HEK293 (cell line): ENCODE measurements around the gene TANGO2.

Source experiments
- BCL6B ChIP-seq: fragments of 450-650 bp; formaldehyde crosslinking; IDR thresholded peaks from 2 replicates; pipeline ENCODE4 v1.5.1; 2017; ENCODE audit warnings: missing biosample characterization, missing genetic modification characterization
- IKZF3 ChIP-seq: fragments of 450-650 bp; IDR thresholded peaks from 2 replicates; pipeline ENCODE4 v1.5.0; 2018; ENCODE audit warnings: missing biosample characterization, mild to moderate bottlenecking, missing genetic modification characterization, moderate library complexity
- REPIN1 ChIP-seq: fragments of 450-650 bp; formaldehyde crosslinking; IDR thresholded peaks from 2 replicates; pipeline ENCODE4 v1.5.1; 2017; ENCODE audit warnings: missing biosample characterization, missing genetic modification characterization, low read depth
- TRIM28 ChIP-seq: IDR thresholded peaks from 2 replicates; pipeline ENCODE4 v1.6.1; 2011; ENCODE audit warnings: low read length, control low read depth, borderline replicate concordance
- YY1 ChIP-seq: fragments of 450-650 bp; formaldehyde crosslinking; IDR thresholded peaks from 2 replicates; pipeline ENCODE4 v1.5.1; 2018; ENCODE audit warnings: missing biosample characterization, missing genetic modification characterization
- ZBTB6 ChIP-seq: fragments of 450-650 bp; formaldehyde crosslinking; IDR thresholded peaks from 2 replicates; pipeline ENCODE4 v1.5.1; 2017; ENCODE audit warnings: missing biosample characterization, missing genetic modification characterization
- ZBTB8A ChIP-seq: fragments of 450-650 bp; formaldehyde crosslinking; IDR thresholded peaks from 2 replicates; pipeline ENCODE4 v1.5.1; 2016; ENCODE audit warnings: missing biosample characterization, missing genetic modification characterization
- ZFP37 ChIP-seq: fragments of 450-650 bp; formaldehyde crosslinking; IDR thresholded peaks from 2 replicates; pipeline ENCODE4 v1.5.1; 2016; ENCODE audit warnings: missing biosample characterization, missing genetic modification characterization
- ZNF138 ChIP-seq: fragments of 450-650 bp; formaldehyde crosslinking; IDR thresholded peaks from 2 replicates; pipeline ENCODE4 v1.5.1; 2016; ENCODE audit warnings: missing biosample characterization, missing genetic modification characterization, borderline replicate concordance
- ZNF214 ChIP-seq: fragments of 450-650 bp; formaldehyde crosslinking; IDR thresholded peaks from 2 replicates; pipeline ENCODE4 v1.5.1; 2017; ENCODE audit warnings: missing biosample characterization, mild to moderate bottlenecking, missing genetic modification characterization, borderline replicate concordance
- ZNF239 ChIP-seq: fragments of 450-650 bp; formaldehyde crosslinking; IDR thresholded peaks from 2 replicates; pipeline ENCODE4 v1.5.1; 2016; ENCODE audit warnings: missing biosample characterization, missing genetic modification characterization
- ZNF302 ChIP-seq: fragments of 450-650 bp; formaldehyde crosslinking; IDR thresholded peaks from 2 replicates; pipeline ENCODE4 v1.5.1; 2016; ENCODE audit warnings: missing biosample characterization, missing genetic modification characterization, low read depth
- ZNF335 ChIP-seq: fragments of 450-650 bp; formaldehyde crosslinking; conservative IDR thresholded peaks from 2 replicates; pipeline ENCODE4 v1.5.1; 2016; ENCODE audit warnings: missing biosample characterization, missing genetic modification characterization
- ZNF354C ChIP-seq: fragments of 450-650 bp; formaldehyde crosslinking; IDR thresholded peaks from 2 replicates; pipeline ENCODE4 v1.5.1; 2016; ENCODE audit warnings: missing biosample characterization, missing genetic modification characterization, low read depth, borderline replicate concordance
- ZNF366 ChIP-seq: fragments of 450-650 bp; formaldehyde crosslinking; conservative IDR thresholded peaks from 2 replicates; pipeline ENCODE4 v1.5.1; 2016; ENCODE audit warnings: missing biosample characterization, missing genetic modification characterization
- ZNF623 ChIP-seq: fragments of 450-650 bp; formaldehyde crosslinking; IDR thresholded peaks from 2 replicates; pipeline ENCODE4 v1.5.1; 2016; ENCODE audit warnings: missing biosample characterization, missing genetic modification characterization
- ZNF660 ChIP-seq: fragments of 450-650 bp; IDR thresholded peaks from 2 replicates; pipeline ENCODE4 v1.5.1; 2018; ENCODE audit warnings: missing biosample characterization, mild to moderate bottlenecking, missing genetic modification characterization
- ZNF664 ChIP-seq: fragments of 450-650 bp; formaldehyde crosslinking; IDR thresholded peaks from 2 replicates; pipeline ENCODE4 v1.5.1; 2016; ENCODE audit warnings: missing biosample characterization, missing genetic modification characterization
- ZNF707 ChIP-seq: fragments of 450-650 bp; formaldehyde crosslinking; IDR thresholded peaks from 2 replicates; pipeline ENCODE4 v1.5.1; 2016; ENCODE audit warnings: missing biosample characterization, missing genetic modification characterization
- ZNF785 ChIP-seq: fragments of 450-650 bp; formaldehyde crosslinking; IDR thresholded peaks from 2 replicates; pipeline ENCODE4 v1.5.1; 2016; ENCODE audit warnings: missing biosample characterization, missing genetic modification characterization
- ZNF843 ChIP-seq: fragments of 450-650 bp; formaldehyde crosslinking; IDR thresholded peaks from 2 replicates; pipeline ENCODE4 v1.5.1; 2016; ENCODE audit warnings: missing biosample characterization, missing genetic modification characterization
- TF ChIP-seq, protein P1 (sequence below): fragments of 450-650 bp; formaldehyde crosslinking; conservative IDR thresholded peaks from 2 replicates; pipeline ENCODE4 v1.5.1; 2016; ENCODE audit warnings: low read depth, missing biosample characterization, missing genetic modification characterization
- TF ChIP-seq, protein P2 (sequence below): fragments of 450-650 bp; formaldehyde crosslinking; IDR thresholded peaks from 2 replicates; pipeline ENCODE4 v1.5.1; 2016; ENCODE audit warnings: missing biosample characterization, missing genetic modification characterization
- TF ChIP-seq, protein P3 (sequence below): fragments of 450-650 bp; formaldehyde crosslinking; IDR thresholded peaks from 2 replicates; pipeline ENCODE4 v1.5.1; 2016; ENCODE audit warnings: missing biosample characterization, missing genetic modification characterization
- TF ChIP-seq, protein P4 (sequence below): fragments of 450-650 bp; formaldehyde crosslinking; IDR thresholded peaks from 2 replicates; pipeline ENCODE4 v1.5.1; 2017; ENCODE audit warnings: missing biosample characterization, missing genetic modification characterization

TANGO2 gene

DNA sequence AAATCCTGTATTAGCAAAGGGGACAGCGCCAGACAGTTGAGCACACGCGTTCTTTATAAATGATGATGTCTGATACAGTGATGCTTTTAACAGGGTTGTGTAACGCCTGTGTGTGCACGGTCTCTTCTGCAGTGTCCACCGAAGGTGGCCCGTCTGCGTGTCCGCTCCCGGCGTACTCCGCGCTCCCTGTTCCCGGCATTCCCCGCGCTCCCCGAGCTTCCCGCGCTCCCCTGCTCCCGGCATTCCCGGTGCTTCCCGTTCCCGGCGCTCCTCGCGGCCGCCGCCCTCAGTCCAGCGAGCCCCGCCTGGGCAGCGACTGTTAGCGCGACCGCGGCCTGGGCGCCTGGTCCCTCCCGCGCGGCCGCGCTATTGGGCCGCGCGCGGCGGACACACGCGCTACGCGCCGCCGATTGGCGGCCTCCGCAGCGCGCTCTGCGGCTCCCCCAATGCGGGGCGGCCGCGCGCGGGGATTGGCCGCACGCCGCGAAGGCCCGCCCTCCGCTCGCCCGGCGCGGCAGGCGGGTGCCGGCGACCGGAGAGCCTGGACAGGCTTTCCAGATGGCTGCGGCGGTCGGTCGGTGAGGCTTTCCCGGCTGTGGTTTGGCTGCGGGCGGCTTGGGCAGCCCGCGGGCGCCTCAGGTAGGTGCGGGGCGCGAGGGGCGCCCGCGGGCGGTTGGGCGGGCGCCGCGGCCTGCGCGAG lies 59.0 kb downstream of the TANGO2 start, which contains the start of gene DGCR8 (continued):
- TF ChIP-seq ZBTB6 (tag by site-specific recombination) (peak; percentile 8; the same call in 1 of the 2 replicates), ZNF354C (no peak), ZNF214 (tag by site-specific recombination) (no peak), ZNF335 (tag by site-specific recombination) (peak; percentile 80), YY1 (tag by site-specific recombination) (peak; percentile 77), ZNF239 (tag by site-specific recombination) (no peak), ZNF660 (tag by site-specific recombination) (peak; percentile 78; the same call in 1 of the 2 replicates), IKZF3 (tag by site-specific recombination) (peak; percentile 100), ZBTB8A (tag by site-specific recombination) (peak; percentile 80; the same call in 1 of the 2 replicates), ZFP37 (tag by site-specific recombination) (peak; percentile 61; the same call in 1 of the 2 replicates), ZNF366 (tag by site-specific recombination) (peak; percentile 34; the same call in 1 of the 2 replicates), BCL6B (tag by site-specific recombination) (no peak), ZNF707 (no peak), ZNF664 (tag by site-specific recombination) (no peak), ZNF302 (tag by site-specific recombination) (no peak), ZNF843 (tag by site-specific recombination) (peak; percentile 48; the same call in 1 of the 2 replicates), ZNF623 (tag by site-specific recombination) (no peak), TRIM28 (no peak), ZNF785 (tag by site-specific recombination) (no peak), ZNF138 (tag by site-specific recombination) (no peak), REPIN1 (tag by site-specific recombination) (no peak)
- TF ChIP-seq, protein P1, sequence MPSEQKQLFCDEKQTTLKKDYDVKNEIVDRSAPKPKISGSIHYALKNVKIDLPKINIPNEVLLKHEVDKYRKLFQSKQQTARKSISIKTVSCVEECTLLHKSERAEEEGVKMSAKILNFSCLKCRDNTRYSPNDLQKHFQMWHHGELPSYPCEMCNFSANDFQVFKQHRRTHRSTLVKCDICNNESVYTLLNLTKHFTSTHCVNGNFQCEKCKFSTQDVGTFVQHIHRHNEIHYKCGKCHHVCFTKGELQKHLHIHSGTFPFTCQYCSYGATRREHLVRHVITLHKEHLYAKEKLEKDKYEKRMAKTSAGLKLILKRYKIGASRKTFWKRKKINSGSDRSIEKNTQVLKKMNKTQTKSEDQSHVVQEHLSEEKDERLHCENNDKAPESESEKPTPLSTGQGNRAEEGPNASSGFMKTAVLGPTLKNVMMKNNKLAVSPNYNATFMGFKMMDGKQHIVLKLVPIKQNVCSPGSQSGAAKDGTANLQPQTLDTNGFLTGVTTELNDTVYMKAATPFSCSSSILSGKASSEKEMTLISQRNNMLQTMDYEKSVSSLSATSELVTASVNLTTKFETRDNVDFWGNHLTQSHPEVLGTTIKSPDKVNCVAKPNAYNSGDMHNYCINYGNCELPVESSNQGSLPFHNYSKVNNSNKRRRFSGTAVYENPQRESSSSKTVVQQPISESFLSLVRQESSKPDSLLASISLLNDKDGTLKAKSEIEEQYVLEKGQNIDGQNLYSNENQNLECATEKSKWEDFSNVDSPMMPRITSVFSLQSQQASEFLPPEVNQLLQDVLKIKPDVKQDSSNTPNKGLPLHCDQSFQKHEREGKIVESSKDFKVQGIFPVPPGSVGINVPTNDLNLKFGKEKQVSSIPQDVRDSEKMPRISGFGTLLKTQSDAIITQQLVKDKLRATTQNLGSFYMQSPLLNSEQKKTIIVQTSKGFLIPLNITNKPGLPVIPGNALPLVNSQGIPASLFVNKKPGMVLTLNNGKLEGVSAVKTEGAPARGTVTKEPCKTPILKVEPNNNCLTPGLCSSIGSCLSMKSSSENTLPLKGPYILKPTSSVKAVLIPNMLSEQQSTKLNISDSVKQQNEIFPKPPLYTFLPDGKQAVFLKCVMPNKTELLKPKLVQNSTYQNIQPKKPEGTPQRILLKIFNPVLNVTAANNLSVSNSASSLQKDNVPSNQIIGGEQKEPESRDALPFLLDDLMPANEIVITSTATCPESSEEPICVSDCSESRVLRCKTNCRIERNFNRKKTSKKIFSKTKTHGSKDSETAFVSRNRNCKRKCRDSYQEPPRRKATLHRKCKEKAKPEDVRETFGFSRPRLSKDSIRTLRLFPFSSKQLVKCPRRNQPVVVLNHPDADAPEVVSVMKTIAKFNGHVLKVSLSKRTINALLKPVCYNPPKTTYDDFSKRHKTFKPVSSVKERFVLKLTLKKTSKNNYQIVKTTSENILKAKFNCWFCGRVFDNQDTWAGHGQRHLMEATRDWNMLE (tag by site-specific recombination) = peak; percentile 55; the same call in 1 of the 2 replicates
- TF ChIP-seq, protein P2, sequence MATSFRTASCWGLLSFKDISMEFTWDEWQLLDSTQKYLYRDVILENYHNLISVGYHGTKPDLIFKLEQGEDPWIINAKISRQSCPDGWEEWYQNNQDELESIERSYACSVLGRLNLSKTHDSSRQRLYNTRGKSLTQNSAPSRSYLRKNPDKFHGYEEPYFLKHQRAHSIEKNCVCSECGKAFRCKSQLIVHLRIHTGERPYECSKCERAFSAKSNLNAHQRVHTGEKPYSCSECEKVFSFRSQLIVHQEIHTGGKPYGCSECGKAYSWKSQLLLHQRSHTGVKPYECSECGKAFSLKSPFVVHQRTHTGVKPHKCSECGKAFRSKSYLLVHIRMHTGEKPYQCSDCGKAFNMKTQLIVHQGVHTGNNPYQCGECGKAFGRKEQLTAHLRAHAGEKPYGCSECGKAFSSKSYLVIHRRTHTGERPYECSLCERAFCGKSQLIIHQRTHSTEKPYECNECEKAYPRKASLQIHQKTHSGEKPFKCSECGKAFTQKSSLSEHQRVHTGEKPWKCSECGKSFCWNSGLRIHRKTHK (tag by site-specific recombination) = no peak
- TF ChIP-seq, protein P3, sequence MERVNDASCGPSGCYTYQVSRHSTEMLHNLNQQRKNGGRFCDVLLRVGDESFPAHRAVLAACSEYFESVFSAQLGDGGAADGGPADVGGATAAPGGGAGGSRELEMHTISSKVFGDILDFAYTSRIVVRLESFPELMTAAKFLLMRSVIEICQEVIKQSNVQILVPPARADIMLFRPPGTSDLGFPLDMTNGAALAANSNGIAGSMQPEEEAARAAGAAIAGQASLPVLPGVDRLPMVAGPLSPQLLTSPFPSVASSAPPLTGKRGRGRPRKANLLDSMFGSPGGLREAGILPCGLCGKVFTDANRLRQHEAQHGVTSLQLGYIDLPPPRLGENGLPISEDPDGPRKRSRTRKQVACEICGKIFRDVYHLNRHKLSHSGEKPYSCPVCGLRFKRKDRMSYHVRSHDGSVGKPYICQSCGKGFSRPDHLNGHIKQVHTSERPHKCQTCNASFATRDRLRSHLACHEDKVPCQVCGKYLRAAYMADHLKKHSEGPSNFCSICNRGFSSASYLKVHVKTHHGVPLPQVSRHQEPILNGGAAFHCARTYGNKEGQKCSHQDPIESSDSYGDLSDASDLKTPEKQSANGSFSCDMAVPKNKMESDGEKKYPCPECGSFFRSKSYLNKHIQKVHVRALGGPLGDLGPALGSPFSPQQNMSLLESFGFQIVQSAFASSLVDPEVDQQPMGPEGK = peak; percentile 55; the same call in 1 of the 2 replicates
- TF ChIP-seq, protein P4, sequence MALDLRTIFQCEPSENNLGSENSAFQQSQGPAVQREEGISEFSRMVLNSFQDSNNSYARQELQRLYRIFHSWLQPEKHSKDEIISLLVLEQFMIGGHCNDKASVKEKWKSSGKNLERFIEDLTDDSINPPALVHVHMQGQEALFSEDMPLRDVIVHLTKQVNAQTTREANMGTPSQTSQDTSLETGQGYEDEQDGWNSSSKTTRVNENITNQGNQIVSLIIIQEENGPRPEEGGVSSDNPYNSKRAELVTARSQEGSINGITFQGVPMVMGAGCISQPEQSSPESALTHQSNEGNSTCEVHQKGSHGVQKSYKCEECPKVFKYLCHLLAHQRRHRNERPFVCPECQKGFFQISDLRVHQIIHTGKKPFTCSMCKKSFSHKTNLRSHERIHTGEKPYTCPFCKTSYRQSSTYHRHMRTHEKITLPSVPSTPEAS (tag by site-specific recombination) = peak; percentile 43; the same call in 1 of the 2 replicates
